ENCODE data around the gene IPO9.

- TF ChIP-seq CTCF (conservative IDR thresholded peaks at IDR 0.05): no peak
- no peak for TF ChIP-seq EZH2 (IDR thresholded peaks at IDR 0.05; ENCODE audit: low read depth)
Observed at GRCh38 chr1:201783058-201783457, 45.9 kb upstream of the IPO9 start.
